ENCODE data around the gene RUNX2. TPM values are rescaled to one million over a fixed set of nuclear protein-coding genes. Genes with fewer than 3 reads are reported as not detected.

RUNX2 gene
- total and polyA plus RNA-seq, 2 donors (not counting 1 experiment from before 2014, with no cell fraction given), result 1.3 to 2.4 TPM

DNA sequence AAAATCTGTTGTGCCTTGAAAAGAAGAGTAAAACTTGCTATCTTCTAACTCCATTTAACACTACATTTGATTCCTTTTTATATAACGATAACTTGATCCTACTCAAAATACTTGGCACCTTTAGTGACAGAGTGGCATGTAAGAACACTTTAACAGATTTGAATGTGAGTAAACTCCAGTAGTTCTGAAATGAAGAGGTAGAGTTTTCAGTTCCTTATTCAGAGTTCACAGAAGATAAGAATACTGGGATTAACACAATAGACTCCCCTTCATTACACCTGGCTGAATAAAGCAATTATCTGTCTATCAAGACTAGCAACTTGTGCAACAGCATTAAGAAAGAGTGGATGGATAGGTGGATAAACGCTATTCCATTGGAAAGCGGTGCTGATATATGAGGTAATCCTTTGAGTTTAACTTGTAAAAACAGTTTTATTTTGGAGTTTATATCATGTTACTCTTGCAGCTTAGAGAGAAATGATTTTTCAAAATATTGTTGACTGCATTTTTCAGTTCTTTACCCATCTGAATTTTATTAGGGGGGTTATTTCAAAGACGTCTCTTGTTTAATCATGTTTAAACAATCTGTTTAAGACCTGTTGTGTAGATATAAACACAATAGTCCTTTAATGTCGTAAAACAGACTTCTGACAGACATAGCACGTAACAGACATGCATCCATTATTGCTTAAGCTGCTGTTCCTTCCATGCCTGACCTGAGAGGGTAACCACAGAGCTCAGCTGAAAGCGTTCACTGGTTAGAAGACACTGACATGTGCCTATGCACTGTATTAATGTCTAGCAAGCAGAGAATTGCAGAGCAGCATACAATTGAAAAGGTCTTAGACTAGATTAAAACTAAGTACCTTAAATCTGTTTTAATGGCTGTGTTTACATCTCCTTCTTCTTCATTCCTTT, 152.0 kb downstream of the RUNX2 start:
- intact Hi-C loops (cut with micrococcal nuclease), result no loop called here
- ChIA-PET CTCF (no interaction called here), POLR2A (no interaction called here)
- no peaks in the 10 kb centered on the region for H3K9me3 ChIP-seq (ENCODE audit: control extremely low read depth in 1 of 3, control insufficient read depth in 2 of 3, insufficient read depth in 1 of 3, low read length in 2 of 3)
- WGBS (ENCODE audit: insufficient coverage), result 57% methylated on average over 2 of the region's 7 CpGs
- Mint-ChIP-seq H3K4me1 (peaks cover 13% of the 10 kb centered on the region), H3K9me3 (ENCODE audit: insufficient read depth) (no peaks in the 10 kb centered on the region), H3K27me3 (no peaks in the 10 kb centered on the region), H3K4me3 (no peak overlapping the region), H3K27ac (peak overlapping the region; percentile 16)
- H3K27ac ChIP-seq (ENCODE audit: low read length in 2 of 2), result no peak overlapping the region
- H3K4me2 ChIP-seq (replicated peaks; ENCODE audit: low read depth, low read length, poor library complexity, severe bottlenecking), result no peak overlapping the region
- H3K79me2 ChIP-seq (ENCODE audit: control insufficient read depth, insufficient read depth, low read length), result no peaks in the 10 kb centered on the region
- no peak overlapping the region for H3K9ac ChIP-seq (ENCODE audit: low read length)
- H3K4me1 ChIP-seq (ENCODE audit: control insufficient read depth in 2 of 2, insufficient read depth in 2 of 2, low read length in 2 of 2), result peaks cover 3 to 14% of the 10 kb centered on the region in 2 donors
- no peak for DNase-seq
- H3K36me3 ChIP-seq (replicated peaks in 1 of 2; ENCODE audit: control extremely low read depth in 1 of 2, control insufficient read depth in 1 of 2, extremely low read depth in 1 of 2, insufficient read depth in 2 of 2, low read length in 1 of 2), result no peaks in the 10 kb centered on the region
- no peaks in the 10 kb centered on the region for H4K20me1 ChIP-seq (ENCODE audit: control insufficient read depth, insufficient read depth, low read length, poor library complexity, severe bottlenecking)
- ATAC-seq (ENCODE audit: low read depth), result no peak
- TF ChIP-seq, protein P1, sequence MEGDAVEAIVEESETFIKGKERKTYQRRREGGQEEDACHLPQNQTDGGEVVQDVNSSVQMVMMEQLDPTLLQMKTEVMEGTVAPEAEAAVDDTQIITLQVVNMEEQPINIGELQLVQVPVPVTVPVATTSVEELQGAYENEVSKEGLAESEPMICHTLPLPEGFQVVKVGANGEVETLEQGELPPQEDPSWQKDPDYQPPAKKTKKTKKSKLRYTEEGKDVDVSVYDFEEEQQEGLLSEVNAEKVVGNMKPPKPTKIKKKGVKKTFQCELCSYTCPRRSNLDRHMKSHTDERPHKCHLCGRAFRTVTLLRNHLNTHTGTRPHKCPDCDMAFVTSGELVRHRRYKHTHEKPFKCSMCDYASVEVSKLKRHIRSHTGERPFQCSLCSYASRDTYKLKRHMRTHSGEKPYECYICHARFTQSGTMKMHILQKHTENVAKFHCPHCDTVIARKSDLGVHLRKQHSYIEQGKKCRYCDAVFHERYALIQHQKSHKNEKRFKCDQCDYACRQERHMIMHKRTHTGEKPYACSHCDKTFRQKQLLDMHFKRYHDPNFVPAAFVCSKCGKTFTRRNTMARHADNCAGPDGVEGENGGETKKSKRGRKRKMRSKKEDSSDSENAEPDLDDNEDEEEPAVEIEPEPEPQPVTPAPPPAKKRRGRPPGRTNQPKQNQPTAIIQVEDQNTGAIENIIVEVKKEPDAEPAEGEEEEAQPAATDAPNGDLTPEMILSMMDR (IDR thresholded peaks at IDR 0.05), result no peak
- TF ChIP-seq EZH2 (IDR thresholded peaks at IDR 0.05; ENCODE audit: borderline replicate concordance, insufficient read depth, low read depth, low read length, poor library complexity, severe bottlenecking), result no peak
- H2AFZ ChIP-seq (ENCODE audit: insufficient read depth, low read depth, low read length, poor library complexity, severe bottlenecking), result no peak overlapping the region
- H3K27me3 ChIP-seq (replicated peaks in 1 of 4; ENCODE audit: control extremely low read depth in 1 of 4, control insufficient read depth in 3 of 4, insufficient read depth in 4 of 4, low read length in 3 of 4), result no peaks in the 10 kb centered on the region
- no peak overlapping the region for H3K4me3 ChIP-seq (ENCODE audit: control extremely low read depth in 1 of 5, extremely low read depth in 1 of 5, insufficient read depth in 1 of 5, low read depth in 2 of 5, low read length in 4 of 5)

DNA sequence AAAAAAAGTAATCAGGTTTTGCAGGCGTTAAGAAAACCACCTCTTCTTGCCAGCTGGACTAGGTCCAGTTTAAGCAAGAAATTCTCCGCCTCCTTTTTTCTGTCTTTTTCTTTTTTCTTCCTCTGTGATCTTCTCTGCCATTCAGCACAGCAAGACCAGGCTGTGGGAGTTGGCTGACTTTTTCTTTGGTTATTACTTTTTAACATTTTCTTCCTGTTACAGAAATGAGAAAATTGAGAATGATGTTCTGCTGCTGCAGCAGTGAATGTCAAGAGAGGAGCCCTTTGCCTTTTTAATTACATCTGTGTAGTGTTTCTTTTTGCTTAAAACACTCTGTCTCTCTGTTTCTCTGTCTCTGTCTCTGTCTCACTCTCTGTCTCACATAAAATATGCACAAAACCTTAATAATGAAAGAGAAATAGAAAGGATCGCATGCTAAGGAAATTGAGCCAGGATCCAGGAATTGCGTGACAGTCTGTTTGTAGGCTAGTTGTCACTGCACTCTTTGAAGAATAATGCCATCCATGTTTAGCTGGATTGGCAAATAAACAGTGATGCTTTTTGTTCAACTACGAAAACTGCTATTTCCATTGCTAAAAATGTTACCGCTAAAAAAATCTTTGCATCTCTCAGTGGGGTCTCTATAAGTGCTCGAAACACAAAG, 152.8 kb downstream of the RUNX2 start:
- Mint-ChIP-seq H3K27me3 (no peaks in the 10 kb centered on the region), H3K9me3 (ENCODE audit: insufficient read depth) (no peaks in the 10 kb centered on the region), H3K27ac (no peak overlapping the region), H3K4me1 (peaks cover 13% of the 10 kb centered on the region), H3K4me3 (no peak overlapping the region)
- WGBS (ENCODE audit: insufficient coverage), result 93% methylated on average over 3 of the region's 7 CpGs
- H3K27me3 ChIP-seq (replicated peaks in 1 of 4; ENCODE audit: control extremely low read depth in 1 of 4, control insufficient read depth in 3 of 4, insufficient read depth in 4 of 4, low read length in 3 of 4), result no peaks in the 10 kb centered on the region
- no peaks in the 10 kb centered on the region for H3K9me3 ChIP-seq (ENCODE audit: control extremely low read depth in 1 of 3, control insufficient read depth in 2 of 3, insufficient read depth in 1 of 3, low read length in 2 of 3)
- intact Hi-C loops (cut with micrococcal nuclease), result no loop called here
- H3K36me3 ChIP-seq (replicated peaks in 1 of 2; ENCODE audit: control extremely low read depth in 1 of 2, control insufficient read depth in 1 of 2, extremely low read depth in 1 of 2, insufficient read depth in 2 of 2, low read length in 1 of 2), result no peaks in the 10 kb centered on the region
- H3K4me3 ChIP-seq (ENCODE audit: control extremely low read depth in 1 of 5, extremely low read depth in 1 of 5, insufficient read depth in 1 of 5, low read depth in 2 of 5, low read length in 4 of 5), result no peak overlapping the region
- H3K27ac ChIP-seq (ENCODE audit: low read length in 2 of 2), result no peak overlapping the region
- no peaks in the 10 kb centered on the region for H4K20me1 ChIP-seq (ENCODE audit: control insufficient read depth, insufficient read depth, low read length, poor library complexity, severe bottlenecking)
- ATAC-seq (ENCODE audit: low read depth) (no peak), DNase-seq (no peak)
- H2AFZ ChIP-seq (ENCODE audit: insufficient read depth, low read depth, low read length, poor library complexity, severe bottlenecking), result no peak overlapping the region
- no peak overlapping the region for H3K9ac ChIP-seq (ENCODE audit: low read length)
- H3K79me2 ChIP-seq (ENCODE audit: control insufficient read depth, insufficient read depth, low read length), result no peaks in the 10 kb centered on the region
- ChIA-PET CTCF (no interaction called here), POLR2A (no interaction called here)
- TF ChIP-seq EZH2 (IDR thresholded peaks at IDR 0.05; ENCODE audit: borderline replicate concordance, insufficient read depth, low read depth, low read length, poor library complexity, severe bottlenecking), result no peak
- TF ChIP-seq, protein P1 (IDR thresholded peaks at IDR 0.05), result no peak
- H3K4me2 ChIP-seq (replicated peaks; ENCODE audit: low read depth, low read length, poor library complexity, severe bottlenecking), result no peak overlapping the region
- peaks cover 3 to 14% of the 10 kb centered on the region in 2 donors for H3K4me1 ChIP-seq (ENCODE audit: control insufficient read depth in 2 of 2, insufficient read depth in 2 of 2, low read length in 2 of 2)
